ENCODE data around the gene TFCP2L1.

TFCP2L1 gene

DNA sequence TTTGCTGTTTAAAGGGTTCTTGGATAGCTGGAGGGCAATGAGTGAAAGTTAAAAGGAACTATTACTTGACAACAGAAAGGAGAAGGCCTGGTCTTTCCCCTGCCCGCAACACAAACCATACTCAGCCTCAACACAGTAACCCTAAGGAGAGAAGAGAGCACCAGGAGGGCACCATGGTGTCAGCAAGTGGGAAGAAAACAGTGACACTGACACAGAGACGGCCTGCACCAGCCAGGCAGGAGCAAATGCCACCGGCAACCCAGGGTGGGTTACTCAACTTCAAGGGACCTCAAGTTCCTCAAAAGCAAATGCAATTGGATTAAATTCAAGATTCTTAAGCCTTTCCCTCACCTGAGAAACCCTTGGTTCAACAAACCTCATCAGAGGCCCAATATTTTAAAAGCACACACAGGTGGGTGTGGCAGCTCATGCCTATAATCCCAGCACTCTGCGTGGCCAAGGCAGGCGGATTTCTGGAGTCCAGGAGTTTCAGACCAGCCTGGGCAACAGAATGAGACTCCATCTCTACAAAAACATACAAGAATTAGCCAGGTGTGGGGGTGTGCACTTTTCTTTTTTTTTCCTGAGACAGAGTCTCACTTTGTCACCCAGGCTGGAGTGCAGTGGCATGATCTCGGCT lies 52.3 kb downstream of the TFCP2L1 start (continued):
- TF ChIP-seq ZNF148 (tag by site-specific recombination; IDR thresholded peaks at IDR 0.05; ENCODE audit: borderline replicate concordance) (no peak), ZNF596 (tag by site-specific recombination; IDR thresholded peaks at IDR 0.05) (no peak), YY1 (tag by site-specific recombination; IDR thresholded peaks at IDR 0.05) (no peak), ZBTB6 (tag by site-specific recombination; IDR thresholded peaks at IDR 0.05) (no peak), ZNF391 (tag by site-specific recombination; IDR thresholded peaks at IDR 0.05; ENCODE audit: borderline replicate concordance, low read depth) (no peak), GLIS1 (tag by site-specific recombination; IDR thresholded peaks at IDR 0.05) (no peak), SETDB1 (IDR thresholded peaks at IDR 0.05; ENCODE audit: insufficient read length, low read length) (no peak), ZNF10 (tag by site-specific recombination; IDR thresholded peaks at IDR 0.05) (no peak)

- peaks cover 0 to 29% of the 10 kb centered on the region in 2 experiments; a peak in 2 of 3 replicates for H3K36me3 ChIP-seq (ENCODE audit: control insufficient read depth in 2 of 2, insufficient read depth in 1 of 2, low read length in 2 of 2)
- no peak overlapping the region for H3K4me3 ChIP-seq (ENCODE audit: low read depth, low read length)
- H3K27ac ChIP-seq (ENCODE audit: extremely low read depth, low read depth, low read length): no peak overlapping the region
- no peak for TF ChIP-seq ZNF571 (tag by site-specific recombination; IDR thresholded peaks at IDR 0.05)
- TF ChIP-seq ZNF148 (tag by site-specific recombination; IDR thresholded peaks at IDR 0.05; ENCODE audit: borderline replicate concordance): no peak
- no peak for TF ChIP-seq EGR2 (tag by site-specific recombination; IDR thresholded peaks at IDR 0.05; ENCODE audit: low read depth)
- TF ChIP-seq ZNF239 (tag by site-specific recombination; IDR thresholded peaks at IDR 0.05): no peak
- no peak for TF ChIP-seq ZNF658 (tag by site-specific recombination; IDR thresholded peaks at IDR 0.05)
- no peak for TF ChIP-seq ZNF404 (tag by site-specific recombination; IDR thresholded peaks at IDR 0.05)
- TF ChIP-seq, protein P1, sequence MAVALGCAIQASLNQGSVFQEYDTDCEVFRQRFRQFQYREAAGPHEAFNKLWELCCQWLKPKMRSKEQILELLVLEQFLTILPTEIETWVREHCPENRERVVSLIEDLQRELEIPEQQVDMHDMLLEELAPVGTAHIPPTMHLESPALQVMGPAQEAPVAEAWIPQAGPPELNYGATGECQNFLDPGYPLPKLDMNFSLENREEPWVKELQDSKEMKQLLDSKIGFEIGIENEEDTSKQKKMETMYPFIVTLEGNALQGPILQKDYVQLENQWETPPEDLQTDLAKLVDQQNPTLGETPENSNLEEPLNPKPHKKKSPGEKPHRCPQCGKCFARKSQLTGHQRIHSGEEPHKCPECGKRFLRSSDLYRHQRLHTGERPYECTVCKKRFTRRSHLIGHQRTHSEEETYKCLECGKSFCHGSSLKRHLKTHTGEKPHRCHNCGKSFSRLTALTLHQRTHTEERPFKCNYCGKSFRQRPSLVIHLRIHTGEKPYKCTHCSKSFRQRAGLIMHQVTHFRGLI (tag by site-specific recombination; IDR thresholded peaks at IDR 0.05): no peak
- no peak for TF ChIP-seq ZBTB49 (tag by site-specific recombination; IDR thresholded peaks at IDR 0.05; ENCODE audit: low read depth)
- TF ChIP-seq ZNF140 (tag by site-specific recombination; IDR thresholded peaks at IDR 0.05): no peak
- no peak for TF ChIP-seq ZNF677 (tag by site-specific recombination; IDR thresholded peaks at IDR 0.05)
- no peak for TF ChIP-seq ZNF311 (tag by site-specific recombination; IDR thresholded peaks at IDR 0.05; ENCODE audit: borderline replicate concordance)
- TF ChIP-seq PRDM6 (tag by site-specific recombination; IDR thresholded peaks at IDR 0.05): no peak
- no peak for TF ChIP-seq ZXDB (tag by site-specific recombination; IDR thresholded peaks at IDR 0.05)
- no peak for TF ChIP-seq ZNF660 (tag by site-specific recombination; IDR thresholded peaks at IDR 0.05)
- 0 out of 2 replicates have a peak, but pooled peaks cover 3% of the 10 kb centered on the region for H3K4me1 ChIP-seq (ENCODE audit: control insufficient read depth, insufficient read depth, low read length)
- ChIA-PET CTCF (no interaction called here), POLR2A (no interaction called here)
- H3K9me3 ChIP-seq (ENCODE audit: control insufficient read depth, insufficient read depth, low read depth, low read length): no peaks in the 10 kb centered on the region
Measured at GRCh38 chr2:121231385-121232000, 53.5 kb downstream of the TFCP2L1 start.
